SU-DHL-6 (cell line): ENCODE data around the gene BOK.

Source experiments
- EZH2phosphoT487 ChIP-seq: fragments of 200-600 bp; sonication (generic), shearing (Covaris generic); conservative IDR thresholded peaks from 2 replicates; pipeline ENCODE4 v1.6.1; 2018; ENCODE audit warnings: mild to moderate bottlenecking, antibody characterized with exemption, low read length, moderate library complexity, mixed read lengths
- TF ChIP-seq, protein P1 (sequence below): fragments of 200-600 bp; sonication (generic); IDR thresholded peaks from one replicate; pipeline ENCODE4 v1.5.1; 2017; ENCODE audit warnings: antibody characterized with exemption, mild to moderate bottlenecking, low read length, moderate library complexity; ENCODE audit not compliant: insufficient read depth, poor library complexity, severe bottlenecking

DNA sequence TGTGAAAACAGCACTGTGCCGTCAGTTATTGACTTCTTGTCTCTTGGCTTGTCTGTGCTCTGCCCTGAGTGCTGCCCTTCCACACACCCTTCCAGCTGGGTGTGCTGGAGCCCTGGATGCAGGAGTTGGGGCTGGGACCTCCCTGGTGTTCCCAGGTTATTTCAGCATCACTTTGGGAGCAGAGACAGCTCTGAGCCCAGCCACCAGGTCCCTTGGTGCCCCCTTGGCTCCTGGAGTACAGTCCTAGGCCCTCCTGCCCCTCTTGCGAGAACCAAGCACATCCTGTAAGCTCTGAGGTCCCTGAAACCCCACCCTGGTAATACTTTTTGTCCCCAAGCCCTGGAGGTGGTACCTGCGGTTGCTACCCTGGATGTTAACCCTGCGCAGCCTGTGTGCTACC, 24.3 kb downstream of the BOK start:
- TF ChIP-seq, protein P1, sequence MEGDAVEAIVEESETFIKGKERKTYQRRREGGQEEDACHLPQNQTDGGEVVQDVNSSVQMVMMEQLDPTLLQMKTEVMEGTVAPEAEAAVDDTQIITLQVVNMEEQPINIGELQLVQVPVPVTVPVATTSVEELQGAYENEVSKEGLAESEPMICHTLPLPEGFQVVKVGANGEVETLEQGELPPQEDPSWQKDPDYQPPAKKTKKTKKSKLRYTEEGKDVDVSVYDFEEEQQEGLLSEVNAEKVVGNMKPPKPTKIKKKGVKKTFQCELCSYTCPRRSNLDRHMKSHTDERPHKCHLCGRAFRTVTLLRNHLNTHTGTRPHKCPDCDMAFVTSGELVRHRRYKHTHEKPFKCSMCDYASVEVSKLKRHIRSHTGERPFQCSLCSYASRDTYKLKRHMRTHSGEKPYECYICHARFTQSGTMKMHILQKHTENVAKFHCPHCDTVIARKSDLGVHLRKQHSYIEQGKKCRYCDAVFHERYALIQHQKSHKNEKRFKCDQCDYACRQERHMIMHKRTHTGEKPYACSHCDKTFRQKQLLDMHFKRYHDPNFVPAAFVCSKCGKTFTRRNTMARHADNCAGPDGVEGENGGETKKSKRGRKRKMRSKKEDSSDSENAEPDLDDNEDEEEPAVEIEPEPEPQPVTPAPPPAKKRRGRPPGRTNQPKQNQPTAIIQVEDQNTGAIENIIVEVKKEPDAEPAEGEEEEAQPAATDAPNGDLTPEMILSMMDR: no peak
- TF ChIP-seq EZH2phosphoT487: no peak
